ENCODE data around the gene AFF1.
"Not testable (repeated sequence)": the region's sequence is repeated elsewhere in the genome, so short reads cannot be mapped to it uniquely, and the experiment has no call there.

The AFF1 gene

DNA sequence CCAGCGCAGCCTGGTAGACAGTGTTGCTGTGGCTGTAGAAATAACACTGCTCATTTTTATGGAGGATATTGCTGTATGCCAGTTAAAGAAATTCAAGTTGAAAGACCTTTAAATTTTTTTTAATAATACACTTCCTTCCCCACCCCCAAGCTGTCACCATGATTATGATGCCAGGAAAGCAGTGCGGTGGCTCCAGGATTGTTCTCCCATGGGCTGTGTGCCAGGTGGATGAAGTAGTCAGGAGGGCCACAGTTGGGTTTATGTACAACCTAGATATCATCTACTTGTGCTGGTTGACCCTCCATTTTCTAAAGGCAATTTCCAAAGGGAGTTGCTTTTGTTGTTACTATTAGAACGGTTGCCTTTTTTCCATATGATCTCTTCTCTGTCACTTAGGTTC lies 136.6 kb downstream of the AFF1 start:
- TF ChIP-seq, protein P1, sequence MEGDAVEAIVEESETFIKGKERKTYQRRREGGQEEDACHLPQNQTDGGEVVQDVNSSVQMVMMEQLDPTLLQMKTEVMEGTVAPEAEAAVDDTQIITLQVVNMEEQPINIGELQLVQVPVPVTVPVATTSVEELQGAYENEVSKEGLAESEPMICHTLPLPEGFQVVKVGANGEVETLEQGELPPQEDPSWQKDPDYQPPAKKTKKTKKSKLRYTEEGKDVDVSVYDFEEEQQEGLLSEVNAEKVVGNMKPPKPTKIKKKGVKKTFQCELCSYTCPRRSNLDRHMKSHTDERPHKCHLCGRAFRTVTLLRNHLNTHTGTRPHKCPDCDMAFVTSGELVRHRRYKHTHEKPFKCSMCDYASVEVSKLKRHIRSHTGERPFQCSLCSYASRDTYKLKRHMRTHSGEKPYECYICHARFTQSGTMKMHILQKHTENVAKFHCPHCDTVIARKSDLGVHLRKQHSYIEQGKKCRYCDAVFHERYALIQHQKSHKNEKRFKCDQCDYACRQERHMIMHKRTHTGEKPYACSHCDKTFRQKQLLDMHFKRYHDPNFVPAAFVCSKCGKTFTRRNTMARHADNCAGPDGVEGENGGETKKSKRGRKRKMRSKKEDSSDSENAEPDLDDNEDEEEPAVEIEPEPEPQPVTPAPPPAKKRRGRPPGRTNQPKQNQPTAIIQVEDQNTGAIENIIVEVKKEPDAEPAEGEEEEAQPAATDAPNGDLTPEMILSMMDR (IDR thresholded peaks at IDR 0.05; ENCODE audit: low read depth, low read length, missing control alignments), result no peak
- DNase-seq (ENCODE audit: low read depth), result no peak
- in situ Hi-C loops (cut with HindIII; ENCODE audit: low sequenced_read_pairs), result no loop called here
- no peak overlapping the region for H3K4me3 ChIP-seq (ENCODE audit: low read depth, low read length)

DNA sequence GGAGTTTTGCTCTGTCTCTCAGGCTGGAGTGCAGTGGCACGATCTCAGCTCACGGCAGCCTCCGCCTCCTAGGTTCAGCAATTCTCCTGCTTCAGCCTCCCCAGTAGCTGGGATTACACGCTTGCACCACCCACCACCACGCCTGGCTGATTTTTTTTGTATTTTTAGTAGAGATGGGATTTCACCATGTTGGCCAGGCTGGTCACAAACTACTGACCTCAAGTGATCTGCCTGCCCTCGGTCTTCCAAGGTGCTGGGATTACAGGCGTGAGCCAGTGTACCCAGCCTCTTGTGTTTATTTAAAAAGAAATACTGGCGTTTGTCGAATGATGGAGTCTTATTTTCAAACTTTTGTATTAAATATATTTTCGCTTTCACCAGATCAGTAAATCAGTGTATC lies 137.7 kb downstream of the AFF1 start:
- DNase-seq (ENCODE audit: low read depth); in situ Hi-C loops (cut with HindIII; ENCODE audit: low sequenced_read_pairs); H3K4me3 ChIP-seq (ENCODE audit: low read depth, low read length): not testable (repeated sequence)

DNA sequence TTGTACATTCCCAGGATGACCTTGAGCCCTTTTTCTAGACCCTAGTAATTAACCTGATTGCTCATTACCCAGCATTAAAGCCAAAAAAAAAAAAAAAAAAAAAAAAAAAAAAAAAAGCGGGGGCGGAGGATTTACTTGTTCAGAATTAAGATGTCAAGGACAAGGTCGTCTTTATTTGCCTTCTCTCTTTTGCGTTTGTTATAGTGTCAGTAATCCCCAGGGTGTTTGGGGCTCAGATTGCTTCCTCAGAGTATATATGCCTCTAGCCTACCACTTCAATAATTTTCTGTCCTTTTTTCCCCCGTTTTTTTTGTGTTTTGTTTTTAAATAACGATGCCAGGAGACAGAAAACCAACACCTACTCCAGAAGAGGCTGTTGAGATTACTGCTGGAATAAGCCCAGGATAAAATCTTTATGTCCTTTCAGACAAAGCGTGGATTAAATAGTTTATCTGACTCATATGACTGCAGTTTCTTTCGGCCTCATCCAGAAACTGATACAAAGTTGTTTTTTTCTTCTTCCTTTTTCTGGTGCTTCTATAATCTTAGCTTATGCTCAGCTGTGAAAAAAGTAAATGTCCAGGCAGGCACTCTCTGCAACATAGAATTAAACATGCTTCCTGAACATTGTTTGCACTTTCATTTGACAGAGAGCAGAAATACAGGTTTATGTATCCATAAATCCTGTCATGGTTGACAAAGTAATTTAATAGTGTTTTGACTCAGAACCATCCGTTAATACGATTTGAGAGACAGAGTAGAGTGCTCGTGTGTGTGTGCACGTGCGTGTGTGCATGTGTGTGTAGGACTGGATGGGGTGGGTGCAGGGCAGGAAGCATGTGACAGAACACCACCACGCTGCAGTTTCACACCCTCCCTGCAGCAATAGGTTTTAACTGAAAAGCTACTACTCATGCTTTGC lies 138.6 kb downstream of the AFF1 start:
- no peak overlapping the region for H3K4me3 ChIP-seq (ENCODE audit: low read depth, low read length)
- in situ Hi-C loops (cut with HindIII; ENCODE audit: low sequenced_read_pairs), result no loop called here
- DNase-seq (ENCODE audit: low read depth), result no peak
- TF ChIP-seq, protein P1 (IDR thresholded peaks at IDR 0.05; ENCODE audit: low read depth, low read length, missing control alignments), result no peak

DNA sequence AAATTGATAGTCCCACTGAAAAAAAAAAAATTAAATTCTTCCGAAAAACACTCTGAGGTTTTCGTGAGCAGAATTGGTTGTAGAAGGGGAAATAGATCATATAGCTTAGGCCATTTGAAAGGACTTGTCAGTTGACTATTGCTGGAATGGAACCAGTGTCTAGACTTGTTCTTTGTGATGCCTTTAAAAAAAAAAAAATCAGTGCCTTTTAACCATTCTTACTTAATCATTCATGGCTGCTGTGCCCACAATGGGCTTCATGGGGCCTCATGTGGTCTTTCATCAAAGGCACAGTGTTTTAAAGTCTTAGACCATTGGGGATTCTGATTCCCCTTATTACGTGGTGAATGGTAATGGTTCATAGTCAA lies 139.3 kb downstream of the AFF1 start:
- H3K4me3 ChIP-seq (ENCODE audit: low read depth, low read length), result no peak overlapping the region
- TF ChIP-seq, protein P1 (IDR thresholded peaks at IDR 0.05; ENCODE audit: low read depth, low read length, missing control alignments), result no peak
- in situ Hi-C loops (cut with HindIII; ENCODE audit: low sequenced_read_pairs), result no loop called here
- no peak for DNase-seq (ENCODE audit: low read depth)

DNA sequence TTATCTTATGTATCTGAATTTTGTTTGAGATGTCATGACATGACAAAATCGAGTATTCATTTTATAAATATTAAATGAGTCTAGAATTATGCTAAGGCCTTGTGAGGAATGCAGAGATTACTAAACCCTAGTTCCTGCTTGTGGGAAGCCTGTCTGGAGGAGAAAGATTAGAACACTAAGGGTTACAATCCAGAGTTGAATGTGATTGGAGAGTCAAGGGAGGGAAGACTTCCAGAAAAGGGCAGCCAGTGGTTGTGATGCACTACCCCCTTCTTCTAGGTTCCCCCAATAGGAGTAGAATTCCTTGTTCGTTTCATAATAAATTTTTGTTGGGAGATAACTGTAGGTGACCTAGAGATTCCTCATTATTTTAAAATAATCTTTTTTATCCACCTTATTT lies 141.1 kb downstream of the AFF1 start:
- no peak overlapping the region for H3K4me3 ChIP-seq (ENCODE audit: low read depth, low read length)
- TF ChIP-seq, protein P1 (IDR thresholded peaks at IDR 0.05; ENCODE audit: low read depth, low read length, missing control alignments), result no peak
- in situ Hi-C loops (cut with HindIII; ENCODE audit: low sequenced_read_pairs), result no loop called here
- no peak for DNase-seq (ENCODE audit: low read depth)

DNA sequence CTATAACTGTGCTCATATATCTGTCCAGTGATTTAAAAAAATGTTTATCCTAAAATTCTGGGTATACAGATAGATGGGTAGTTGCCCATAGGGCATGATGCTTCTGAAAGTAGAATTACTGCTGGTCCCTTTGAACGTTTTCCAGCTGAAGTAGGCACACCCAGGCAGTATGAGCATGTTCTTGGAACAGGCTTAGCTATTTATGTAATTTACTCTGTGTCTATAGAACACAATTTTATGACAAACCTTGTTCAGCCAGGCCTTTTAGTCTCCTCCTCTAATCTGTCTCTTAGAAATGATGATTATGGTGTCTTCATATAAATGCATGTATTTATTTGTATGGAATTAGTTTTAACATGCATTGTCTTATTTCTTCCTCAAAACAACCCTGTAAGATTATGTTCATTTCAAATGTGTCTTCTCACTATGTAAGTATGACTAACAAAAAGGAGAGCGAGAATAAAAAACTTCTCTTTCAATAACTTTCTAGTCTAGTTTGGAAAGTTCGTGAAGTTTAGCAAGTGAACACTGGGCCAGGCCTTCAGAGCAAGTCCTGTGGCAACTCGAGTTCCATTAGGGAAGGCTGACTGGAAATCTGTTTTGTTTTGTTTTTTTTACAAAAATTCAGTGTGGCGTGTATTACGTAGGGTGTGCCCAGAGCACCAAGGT lies 142.0 kb downstream of the AFF1 start:
- TF ChIP-seq, protein P1 (IDR thresholded peaks at IDR 0.05; ENCODE audit: low read depth, low read length, missing control alignments), result no peak

More for the DNA sequence above, 142.0 kb downstream of the AFF1 start:
- DNase-seq (ENCODE audit: low read depth), result no peak
- in situ Hi-C loops (cut with HindIII; ENCODE audit: low sequenced_read_pairs), result no loop called here
- no peak overlapping the region for H3K4me3 ChIP-seq (ENCODE audit: low read depth, low read length)

Measured in astrocyte of the cerebellum (primary cell).